Ammon's horn (tissue), 1 donor: Measurements from ENCODE around the gene RNASE4.

Source experiments
- DNase-seq: peaks from one replicate; pipeline ENCODE4 v3.0.0-alpha.2; 2016; ENCODE audit warnings: low spot score

Gene RNASE4

DNA sequence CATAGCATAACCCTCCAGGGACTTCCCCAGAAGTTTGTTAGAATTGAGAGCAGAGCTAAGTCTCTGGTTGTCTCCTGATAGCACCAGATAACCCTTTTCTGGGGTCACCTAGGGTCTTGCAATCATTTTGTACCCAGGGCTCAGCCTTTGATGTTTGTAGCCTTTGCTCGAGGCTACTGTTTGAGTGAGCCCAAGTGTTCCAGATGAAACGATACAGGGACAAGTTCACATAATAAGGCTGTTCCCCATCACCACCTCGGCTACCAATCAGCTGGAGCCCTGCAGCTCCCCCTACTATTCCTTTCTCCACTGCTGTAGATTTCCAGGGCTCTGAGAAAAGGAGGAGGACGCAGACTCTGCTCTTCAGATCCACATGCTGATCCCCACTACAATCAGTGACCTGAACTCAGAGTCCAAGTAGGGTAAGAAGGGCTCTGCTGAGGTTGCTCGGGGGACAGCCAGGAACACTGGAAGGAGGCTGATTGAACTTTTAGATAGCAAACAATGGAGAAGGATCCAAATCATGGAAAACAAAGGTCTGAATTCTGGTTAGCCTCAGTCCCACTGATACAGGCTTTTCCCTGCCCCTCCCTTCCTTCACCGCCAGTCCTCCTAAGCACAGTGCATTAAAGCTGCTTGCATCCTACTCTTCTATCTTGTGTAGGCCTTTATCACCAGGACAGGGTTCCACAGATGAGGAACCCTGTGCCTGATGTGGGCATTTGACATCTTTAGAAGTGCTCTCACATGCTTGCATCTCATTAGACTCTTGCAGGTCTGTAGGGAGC lies 61.4 kb downstream of the RNASE4 start, which contains the start of gene EDDM3A:
TSS of gene EDDM3A (plus strand) at position 317 of the 788 bp plus-strand sequence. CDS start 1,694 bp downstream, outside the sequence.
- no peak for DNase-seq

DNA sequence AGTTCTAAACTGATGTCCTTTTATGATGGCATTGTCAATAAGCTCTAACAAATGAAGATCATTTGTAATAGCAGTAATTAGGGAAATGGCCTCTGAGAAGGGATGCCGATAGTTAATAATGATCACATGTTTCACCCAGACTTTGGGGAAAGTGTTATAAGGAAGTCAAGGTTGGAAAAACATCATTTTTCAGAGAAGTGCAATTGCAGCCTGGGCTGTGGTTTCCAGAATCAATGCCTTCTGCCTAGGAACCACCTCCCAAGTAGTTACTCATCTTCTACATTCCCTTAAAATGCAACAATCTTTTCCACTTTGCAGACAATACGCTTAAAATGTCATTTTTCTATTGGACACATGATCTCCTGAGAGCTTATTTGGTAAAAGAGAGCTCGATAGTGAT lies 62.2 kb downstream of the RNASE4 start:
- DNase-seq, result no peak

DNA sequence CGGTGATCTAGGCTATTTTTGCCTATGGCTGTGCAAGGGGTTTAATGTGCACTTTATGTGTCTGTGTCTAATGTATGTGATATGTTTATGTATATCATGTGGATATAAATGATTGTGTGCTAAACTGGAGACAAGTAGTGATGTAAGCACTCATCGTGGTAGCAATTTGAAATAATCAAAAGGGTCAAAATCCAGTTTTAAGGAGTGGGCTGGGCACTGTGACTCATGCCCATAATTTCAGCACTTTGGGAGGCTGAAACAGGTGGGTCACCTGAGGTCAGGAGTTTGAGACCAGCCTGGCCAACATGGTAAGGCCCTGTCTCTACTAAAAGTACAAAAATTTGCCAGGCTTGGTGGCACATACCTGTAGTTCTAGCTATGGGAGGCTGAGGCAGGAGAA lies 64.1 kb downstream of the RNASE4 start:
- DNase-seq, result no peak

DNA sequence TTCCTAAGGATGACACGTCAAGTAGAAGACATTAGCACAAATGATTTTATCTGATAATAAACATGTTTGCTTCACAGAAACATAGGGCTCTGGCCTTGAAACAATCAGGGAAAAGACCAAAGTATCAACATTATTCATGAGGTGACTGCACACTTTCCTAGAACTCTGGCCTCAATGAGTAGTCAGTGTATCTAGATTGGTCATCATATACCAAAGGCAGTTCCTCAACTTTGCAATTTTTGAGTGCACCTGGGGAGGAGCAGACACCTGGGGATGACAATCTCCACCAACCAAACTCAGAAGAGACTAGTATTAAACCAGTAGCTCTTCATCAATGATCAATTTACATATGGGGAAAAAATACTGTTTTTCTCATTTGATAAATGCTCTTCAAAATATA lies 65.8 kb downstream of the RNASE4 start:
- no peak for DNase-seq
